HepG2 (cell line): ENCODE data around the gene CBLC. TPM values are rescaled to one million over a fixed set of nuclear protein-coding genes. Genes with fewer than 3 reads are reported as not detected.

ENCODE experiments used
- ATAC-seq: fragments of 200-7000 bp; cut with Tn5 transposase; 3 replicates; pipeline ENCODE4 v1.9.1; 2020; ENCODE audit warnings: mild to moderate bottlenecking, moderate library complexity
- BruUV-seq: library from RNA; stranded (reverse); fragments of 400-500 nt; replicated peaks from 2 replicates; lab custom pipeline; 2021; lab: Mats Ljungman, UMichigan
- CTCF ChIA-PET: fragments of 300-600 bp; formaldehyde crosslinking; extraction: SDS; loops from one replicate; lab custom pipeline; 2021; ENCODE audit warnings: low total read pairs, inconsistent platforms, low intra/inter-chr PET ratio; lab: Yijun Ruan, JAX
- POLR2A ChIA-PET: fragments of 350-600 bp; sonication (Branson Sonifier 250); formaldehyde crosslinking; loops from one replicate; lab custom pipeline; 2020; ENCODE audit warnings: antibody characterized with exemption, inconsistent platforms; lab: Yijun Ruan, JAX
- DNase-seq: peaks from one replicate; pipeline ENCODE4 v3.0.0-alpha.2; 2015; ENCODE audit warnings: low spot score
- FAIRE-seq: peaks from 3 replicates; lab custom pipeline; 2011; peaks lifted over from hg19 to GRCh38; lab: Jason Lieb, UNC
- H2AFZ ChIP-seq: one replicate; pipeline ENCODE4 v1.6.1; 2011; ENCODE audit warnings: low read length, inconsistent platforms
- H3K27ac ChIP-seq: fragments of 300-600 bp; 3 replicates; pipeline ENCODE4 v1.8.0; 2011; ENCODE audit warnings: mixed run types, mild to moderate bottlenecking, mixed read lengths, low read length, inconsistent platforms; ENCODE audit not compliant: insufficient read depth; ENCODE audit errors: extremely low read length
- H3K27me3 ChIP-seq, 2 experiments: fragments of 200-600 bp in 1 of 2; 2 replicates in 1 of 2; 3 replicates in 1 of 2; pipeline versions ENCODE4 v1.6.0 to v1.8.0; 2011; ENCODE audit warnings: low read length in 2 of 2, mild to moderate bottlenecking in 2 of 2, moderate library complexity in 2 of 2, inconsistent platforms in 1 of 2; ENCODE audit not compliant: insufficient read depth in 2 of 2, control insufficient read depth in 1 of 2
- H3K36me3 ChIP-seq, 2 experiments: fragments of 200-600 bp in 1 of 2; replicated peaks in 1 of 2; 2 replicates in 1 of 2; 3 replicates in 1 of 2; pipeline versions ENCODE4 v1.5.1 to v1.8.0; 2011; ENCODE audit warnings: low read length in 2 of 2, inconsistent platforms in 1 of 2; ENCODE audit not compliant: insufficient read depth in 2 of 2, control insufficient read depth in 1 of 2
- H3K4me1 ChIP-seq: 2 replicates; pipeline ENCODE4 v1.5.1; 2012; ENCODE audit warnings: low read length, inconsistent platforms; ENCODE audit not compliant: insufficient read depth
- H3K4me2 ChIP-seq: 2 replicates; pipeline ENCODE4 v1.6.0; 2011; ENCODE audit warnings: low read depth, low read length, inconsistent platforms
- H3K4me3 ChIP-seq, 3 experiments: fragments of 200-600 bp in 1 of 3; sonication (generic), shearing (Covaris generic) in 1 of 3; replicated peaks in 1 of 3; 2 replicates each; pipeline ENCODE4 v1.5.1; 2011 to 2016; ENCODE audit warnings: low read length in 3 of 3, inconsistent platforms in 2 of 3, low read depth in 2 of 3, mild to moderate bottlenecking in 2 of 3, control low read depth in 1 of 3, mixed read lengths in 1 of 3; ENCODE audit not compliant: insufficient read depth in 1 of 3
- H3K79me2 ChIP-seq: one replicate; pipeline ENCODE4 v1.6.1; 2011; ENCODE audit warnings: low read length, inconsistent platforms; ENCODE audit not compliant: insufficient read depth
- H3K9ac ChIP-seq: 2 replicates; pipeline ENCODE4 v1.6.0; 2011; ENCODE audit warnings: mild to moderate bottlenecking, low read depth, low read length, inconsistent platforms; ENCODE audit not compliant: insufficient read depth
- H3K9me3 ChIP-seq: 2 replicates; pipeline ENCODE4 v1.5.1; 2012; ENCODE audit warnings: mild to moderate bottlenecking, low read length
- H4K20me1 ChIP-seq: 2 replicates; pipeline ENCODE4 v1.6.0; 2011; ENCODE audit warnings: inconsistent platforms, mild to moderate bottlenecking, low read length, moderate library complexity; ENCODE audit not compliant: insufficient read depth
- BORCS8-MEF2B ChIP-seq: sonication (generic); formaldehyde crosslinking; IDR thresholded peaks from 2 replicates; pipeline ENCODE4 v1.8.0; 2022; ENCODE audit warnings: mild to moderate bottlenecking, missing genetic modification reagents
- CBFB ChIP-seq: sonication (generic); formaldehyde crosslinking; IDR thresholded peaks from 2 replicates; pipeline ENCODE4 v1.4.0; 2020; ENCODE audit warnings: missing genetic modification reagents
- CC2D1A ChIP-seq: sonication (generic); formaldehyde crosslinking; IDR thresholded peaks from 2 replicates; pipeline ENCODE4 v1.8.1; 2023; ENCODE audit warnings: mild to moderate bottlenecking, missing genetic modification reagents
- ETV5 ChIP-seq: IDR thresholded peaks from 2 replicates; pipeline ENCODE4 v1.6.1; 2018; ENCODE audit warnings: missing biosample characterization, missing genetic modification reagents, inconsistent platforms, borderline replicate concordance
- EZH2 ChIP-seq: conservative IDR thresholded peaks from 2 replicates; pipeline ENCODE4 v1.6.1; 2012; ENCODE audit warnings: mild to moderate bottlenecking, low read depth, low read length, moderate library complexity
- HDAC1 ChIP-seq: sonication (generic); formaldehyde crosslinking; IDR thresholded peaks from 2 replicates; pipeline ENCODE4 v1.5.1; 2020; ENCODE audit warnings: mild to moderate bottlenecking, missing genetic modification reagents
- HDAC2 ChIP-seq: sonication (generic); formaldehyde crosslinking; IDR thresholded peaks from 2 replicates; pipeline ENCODE4 v1.4.0; 2020; ENCODE audit warnings: missing genetic modification reagents
- HES4 ChIP-seq: sonication (generic); formaldehyde crosslinking; IDR thresholded peaks from 2 replicates; pipeline ENCODE4 v1.9.0; 2021; ENCODE audit warnings: mild to moderate bottlenecking, missing genetic modification reagents, borderline replicate concordance
- HMG20A ChIP-seq: IDR thresholded peaks from 2 replicates; pipeline ENCODE4 v1.6.1; 2016; ENCODE audit warnings: borderline replicate concordance
- HNF4G ChIP-seq, 2 experiments: sonication (generic) in 1 of 2; formaldehyde crosslinking in 1 of 2; IDR thresholded peaks; 2 replicates each; pipeline versions ENCODE4 v1.4.0 to v1.6.1; 2011 to 2020; ENCODE audit warnings: borderline replicate concordance in 2 of 2, low read depth in 2 of 2, mild to moderate bottlenecking in 2 of 2, low read length in 1 of 2, missing genetic modification reagents in 1 of 2, moderate library complexity in 1 of 2
- KLF16 ChIP-seq, 2 experiments: sonication (generic) in 1 of 2; formaldehyde crosslinking in 1 of 2; IDR thresholded peaks; 2 replicates each; pipeline versions ENCODE4 v1.6.1 to v1.8.0; 2016 to 2023; ENCODE audit warnings: missing genetic modification reagents in 2 of 2, missing compliant biosample characterization in 1 of 2
- MEIS2 ChIP-seq: sonication (generic); formaldehyde crosslinking; IDR thresholded peaks from 2 replicates; pipeline ENCODE4 v1.9.0; 2021; ENCODE audit warnings: mild to moderate bottlenecking, missing genetic modification reagents
- MTF2 ChIP-seq: sonication (generic); formaldehyde crosslinking; IDR thresholded peaks from 2 replicates; pipeline ENCODE4 v1.5.0; 2020; ENCODE audit warnings: missing genetic modification reagents, borderline replicate concordance
- REXO4 ChIP-seq: sonication (generic); formaldehyde crosslinking; IDR thresholded peaks from 2 replicates; pipeline ENCODE4 v1.8.0; 2022; ENCODE audit warnings: missing genetic modification reagents, mild to moderate bottlenecking, borderline replicate concordance
- SAP130 ChIP-seq: IDR thresholded peaks from 2 replicates; pipeline ENCODE4 v1.6.1; 2016; ENCODE audit warnings: low read depth
- SATB2 ChIP-seq: sonication (generic); formaldehyde crosslinking; IDR thresholded peaks from 2 replicates; pipeline ENCODE4 v1.5.0; 2020; ENCODE audit warnings: missing genetic modification reagents
- SP5 ChIP-seq: IDR thresholded peaks from 2 replicates; pipeline ENCODE4 v1.6.1; 2016; ENCODE audit warnings: low read depth, borderline replicate concordance
- SPEN ChIP-seq: sonication (generic); formaldehyde crosslinking; IDR thresholded peaks from 2 replicates; pipeline ENCODE4 v1.5.1; 2020; ENCODE audit warnings: low read depth, mild to moderate bottlenecking, missing genetic modification reagents
- U2AF2 ChIP-seq: fragments of 200-400 bp; formaldehyde crosslinking; IDR thresholded peaks from 2 replicates; pipeline ENCODE4 v1.6.1; 2017; ENCODE audit warnings: low read depth, mild to moderate bottlenecking, low read length
- ZBTB7B ChIP-seq: sonication (generic); formaldehyde crosslinking; IDR thresholded peaks from 2 replicates; pipeline ENCODE4 v1.4.0; 2020; ENCODE audit warnings: missing genetic modification reagents
- ZNF382 ChIP-seq: sonication (generic); formaldehyde crosslinking; IDR thresholded peaks from 2 replicates; pipeline ENCODE4 v1.5.0; 2020; ENCODE audit warnings: missing genetic modification reagents, mild to moderate bottlenecking, borderline replicate concordance
- ZNF709 ChIP-seq: sonication (generic); formaldehyde crosslinking; IDR thresholded peaks from 2 replicates; pipeline ENCODE4 v1.5.0; 2020; ENCODE audit warnings: mild to moderate bottlenecking, missing genetic modification reagents
- ZNF883 ChIP-seq: sonication (generic); formaldehyde crosslinking; IDR thresholded peaks from 2 replicates; pipeline ENCODE4 v1.5.1; 2020; ENCODE audit warnings: mild to moderate bottlenecking, missing genetic modification reagents; ENCODE audit errors: not compliant biosample characterization
- WGBS: methylation state at CpG from one replicate; pipeline ENCODE4 v1.1.6; 2017; ENCODE audit warnings: low lambda C conversion rate; 5-methylcytosine and 5-hydroxymethylcytosine counted together
- in situ Hi-C: cut with HindIII; loops from 2 replicates; pipeline ENCODE4 v1.10.0; 2017; ENCODE audit warnings: low pct_unique_long_range_greater_than_20kb; ENCODE audit not compliant: extremely low pct_ligation_motif_present
- intact Hi-C: fragments of 100-400 bp; cut with micrococcal nuclease; formaldehyde crosslinking; loops from one replicate; pipeline ENCODE4 v1.10.0; 2022; ENCODE audit not compliant: unreplicated experiment
- polyA plus RNA-seq, 8 experiments: library from polyadenylated mRNA; depleted of rRNA in 3 of 8; stranded (reverse) in 7 of 8; unstranded in 1 of 8; fragments of >200 nt; fragmentation: Illumina TruSeq in 4 of 8; extraction: Trizol in 4 of 8; gene quantifications; 2 replicates each; pipeline versions ENCODE4 v1.2.1 to v1.2.3, GENCODE V29; 2011 to 2016; ENCODE audit warnings: low read depth in 4 of 8, missing spikeins in 1 of 8, mixed read lengths in 1 of 8; ENCODE audit not compliant: insufficient read depth in 1 of 8
- total RNA-seq, 5 experiments: library from RNA; depleted of rRNA; stranded (reverse); fragments of >200 nt; fragmentation: Illumina TruSeq; extraction: Trizol; gene quantifications; 2 replicates each; pipeline ENCODE4 v1.2.3, GENCODE V29; 2016; ENCODE audit warnings: low read depth in 1 of 5
- TF ChIP-seq, protein P1 (sequence below): sonication (generic); formaldehyde crosslinking; IDR thresholded peaks from 2 replicates; pipeline ENCODE4 v1.4.0; 2020; ENCODE audit warnings: missing genetic modification reagents

CBLC gene
- total and polyA plus RNA-seq, 2 of the 13 experiments (the other 11 are each of a cell fraction or from before 2014, with no cell fraction given), result 1.8 to 2.6 TPM

DNA sequence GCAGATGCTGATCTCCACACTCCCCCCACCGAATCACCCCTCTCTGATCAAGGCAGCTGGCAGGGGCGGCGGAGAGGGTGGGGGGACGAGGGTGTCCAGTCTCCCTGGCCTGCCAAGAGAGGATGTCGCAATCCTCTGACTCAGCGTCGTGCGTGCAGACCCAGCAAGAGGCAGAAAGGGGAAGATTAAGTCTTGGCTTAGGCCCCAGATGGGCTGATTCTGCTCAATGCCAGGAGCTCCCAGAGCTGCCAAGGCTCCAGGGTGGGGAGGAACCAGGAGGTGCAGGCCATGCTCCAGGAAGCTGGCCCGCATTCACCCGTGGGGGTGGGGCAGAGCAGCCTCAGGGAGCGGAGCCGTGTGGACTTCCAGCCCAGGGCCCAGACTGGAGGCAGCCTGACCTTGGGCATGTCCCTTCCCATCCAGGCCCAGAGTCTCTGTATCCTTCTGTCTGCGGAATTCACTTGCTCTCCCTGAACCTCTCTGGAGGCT, 35.8 kb upstream of the CBLC start:
- H4K20me1 ChIP-seq, result no peaks in the 10 kb centered on the region
- TF ChIP-seq ZBTB7B (CRISPR knock-in tag) (peak; percentile 72), CBFB (CRISPR knock-in tag) (no peak), SPEN (peak; percentile 52), ZNF382 (no peak), MTF2 (no peak), ZNF709 (no peak), HDAC1 (CRISPR knock-in tag) (peak; percentile 72), CC2D1A (CRISPR knock-in tag) (no peak), SAP130 (CRISPR knock-in tag) (peak; percentile 81), HES4 (CRISPR knock-in tag) (no peak), SATB2 (CRISPR knock-in tag) (no peak), MEIS2 (CRISPR knock-in tag) (no peak), HDAC2 (CRISPR knock-in tag) (peak; percentile 66; the same call in 1 of the 2 replicates), U2AF2 (no peak), HMG20A (CRISPR knock-in tag) (peak; percentile 64; the same call in 1 of the 2 replicates), EZH2 (no peak), KLF16 (CRISPR knock-in tag; IDR thresholded peaks at IDR 0.05) (no peak), BORCS8-MEF2B (CRISPR knock-in tag) (0 out of 2 replicates have a peak, but pooled peaks have one; percentile 21), REXO4 (CRISPR knock-in tag) (no peak), ETV5 (CRISPR knock-in tag) (peak; percentile 39; the same call in 1 of the 2 replicates), SP5 (CRISPR knock-in tag) (peak; percentile 45; the same call in 1 of the 2 replicates), ZNF883 (peak; percentile 10), HNF4G (IDR thresholded peaks at IDR 0.05; ENCODE audit: borderline replicate concordance, low read depth, low read length) (no peak; the same call in 1 of the 2 replicates), HNF4G (CRISPR knock-in tag; IDR thresholded peaks at IDR 0.05; ENCODE audit: borderline replicate concordance, low read depth) (no peak)
- TF ChIP-seq, protein P1, sequence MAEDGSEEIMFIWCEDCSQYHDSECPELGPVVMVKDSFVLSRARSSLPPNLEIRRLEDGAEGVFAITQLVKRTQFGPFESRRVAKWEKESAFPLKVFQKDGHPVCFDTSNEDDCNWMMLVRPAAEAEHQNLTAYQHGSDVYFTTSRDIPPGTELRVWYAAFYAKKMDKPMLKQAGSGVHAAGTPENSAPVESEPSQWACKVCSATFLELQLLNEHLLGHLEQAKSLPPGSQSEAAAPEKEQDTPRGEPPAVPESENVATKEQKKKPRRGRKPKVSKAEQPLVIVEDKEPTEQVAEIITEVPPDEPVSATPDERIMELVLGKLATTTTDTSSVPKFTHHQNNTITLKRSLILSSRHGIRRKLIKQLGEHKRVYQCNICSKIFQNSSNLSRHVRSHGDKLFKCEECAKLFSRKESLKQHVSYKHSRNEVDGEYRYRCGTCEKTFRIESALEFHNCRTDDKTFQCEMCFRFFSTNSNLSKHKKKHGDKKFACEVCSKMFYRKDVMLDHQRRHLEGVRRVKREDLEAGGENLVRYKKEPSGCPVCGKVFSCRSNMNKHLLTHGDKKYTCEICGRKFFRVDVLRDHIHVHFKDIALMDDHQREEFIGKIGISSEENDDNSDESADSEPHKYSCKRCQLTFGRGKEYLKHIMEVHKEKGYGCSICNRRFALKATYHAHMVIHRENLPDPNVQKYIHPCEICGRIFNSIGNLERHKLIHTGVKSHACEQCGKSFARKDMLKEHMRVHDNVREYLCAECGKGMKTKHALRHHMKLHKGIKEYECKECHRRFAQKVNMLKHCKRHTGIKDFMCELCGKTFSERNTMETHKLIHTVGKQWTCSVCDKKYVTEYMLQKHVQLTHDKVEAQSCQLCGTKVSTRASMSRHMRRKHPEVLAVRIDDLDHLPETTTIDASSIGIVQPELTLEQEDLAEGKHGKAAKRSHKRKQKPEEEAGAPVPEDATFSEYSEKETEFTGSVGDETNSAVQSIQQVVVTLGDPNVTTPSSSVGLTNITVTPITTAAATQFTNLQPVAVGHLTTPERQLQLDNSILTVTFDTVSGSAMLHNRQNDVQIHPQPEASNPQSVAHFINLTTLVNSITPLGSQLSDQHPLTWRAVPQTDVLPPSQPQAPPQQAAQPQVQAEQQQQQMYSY (CRISPR knock-in tag), result no peak

More for the DNA sequence above, 35.8 kb upstream of the CBLC start:
- H3K9ac ChIP-seq, result peak overlapping the region; percentile 63
- peaks cover 100% of the 10 kb centered on the region for H3K4me1 ChIP-seq
- DNase-seq (peak; percentile 78), FAIRE-seq (peak; percentile 54), ATAC-seq (peak; percentile 44)
- POLR2A ChIA-PET, result interaction anchor here (0.6 to 4.0 kb wide), 7 partner anchors 13 to 90 kb away, joined by 3 to 45 read pairs (median 8); no protein-coding TSS in a partner anchor
- H3K79me2 ChIP-seq, result no peaks in the 10 kb centered on the region
- CTCF ChIA-PET, result no interaction called here
- peak overlapping the region; percentile 27 to 72 (median 53); a peak in 5 of 6 replicates for H3K4me3 ChIP-seq
- H3K27ac ChIP-seq, result peak overlapping the region; percentile 73
- no peak overlapping the region for H2AFZ ChIP-seq
- no peaks in the 10 kb centered on the region for H3K9me3 ChIP-seq
- peak overlapping the region; percentile 94 for H3K4me2 ChIP-seq
- no peaks in the 10 kb centered on the region for H3K27me3 ChIP-seq
- intact Hi-C loops, result no loop called here
- in situ Hi-C loops, result no loop called here
- BruUV-seq, result no TSS peak
- 0% methylated on average over 9 of the region's 13 CpGs for WGBS
- no peaks in the 10 kb centered on the region for H3K36me3 ChIP-seq
